CD8-positive, alpha-beta memory T cell (primary cell): ENCODE measurements around the gene C12orf75. TPM values are rescaled to one million over a fixed set of nuclear protein-coding genes. Genes with fewer than 3 reads are reported as not detected.

Experiments
- CTCF ChIA-PET: fragments of 350-600 bp; sonication (Branson Sonifier 250); formaldehyde crosslinking; loops from one replicate; lab custom pipeline; 2021; ENCODE audit warnings: antibody characterized with exemption; lab: Charles Lee
- POLR2A ChIA-PET: fragments of 350-600 bp; sonication (Branson Sonifier 250); formaldehyde crosslinking; loops from one replicate; lab custom pipeline; 2021; ENCODE audit warnings: antibody characterized with exemption; lab: Charles Lee
- DNase-seq, 5 donors: peaks; one replicate each; pipeline versions ENCODE4 v3.0.0 to v3.0.0-alpha.2; 2020 to 2022; ENCODE audit warnings: mixed read lengths in 1 of 5
- H3K27ac ChIP-seq: one replicate; pipeline ENCODE4 v1.7.0; 2013; ENCODE audit warnings: low read depth, mild to moderate bottlenecking, low read length, moderate library complexity
- H3K27me3 ChIP-seq: 2 replicates; pipeline ENCODE4 v1.7.0; 2013; ENCODE audit warnings: low read length, mild to moderate bottlenecking; ENCODE audit not compliant: insufficient read depth, poor library complexity, severe bottlenecking
- H3K36me3 ChIP-seq: 2 replicates; pipeline ENCODE4 v1.7.0; 2013; ENCODE audit warnings: mild to moderate bottlenecking, low read length, moderate library complexity; ENCODE audit not compliant: insufficient read depth
- H3K4me1 ChIP-seq: 2 replicates; pipeline ENCODE4 v1.7.0; 2013; ENCODE audit warnings: mild to moderate bottlenecking, low read length, moderate library complexity; ENCODE audit not compliant: insufficient read depth
- H3K4me3 ChIP-seq: 2 replicates; pipeline ENCODE4 v1.7.0; 2013; ENCODE audit warnings: mild to moderate bottlenecking, low read length
- H3K9me3 ChIP-seq: 2 replicates; pipeline ENCODE4 v1.7.0; 2013; ENCODE audit warnings: mild to moderate bottlenecking, low read length
- H3K27ac Mint-ChIP-seq, 8 donors: one replicate each; pipeline ENCODE4 v1.8.0; 2020 to 2021; ENCODE audit warnings: mixed read lengths in 8 of 8, mild to moderate bottlenecking in 6 of 8, inconsistent platforms in 3 of 8, moderate library complexity in 3 of 8
- H3K27me3 Mint-ChIP-seq, 2 donors: one replicate each; pipeline ENCODE4 v1.8.0; 2020 to 2021; ENCODE audit warnings: mixed read lengths in 2 of 2, mild to moderate bottlenecking in 1 of 2, moderate library complexity in 1 of 2
- H3K36me3 Mint-ChIP-seq, 3 donors: one replicate each; pipeline ENCODE4 v1.8.0; 2020 to 2021; ENCODE audit warnings: mixed read lengths in 3 of 3, inconsistent platforms in 1 of 3, mild to moderate bottlenecking in 1 of 3
- H3K4me1 Mint-ChIP-seq, 3 donors: one replicate each; pipeline ENCODE4 v1.8.0; 2020 to 2021; ENCODE audit warnings: mixed read lengths in 3 of 3, inconsistent platforms in 1 of 3, mild to moderate bottlenecking in 1 of 3
- H3K4me3 Mint-ChIP-seq, 7 donors: one replicate each; pipeline ENCODE4 v1.8.0; 2020 to 2021; ENCODE audit warnings: mixed read lengths in 7 of 7, mild to moderate bottlenecking in 6 of 7, moderate library complexity in 4 of 7, inconsistent platforms in 2 of 7
- H3K9me3 Mint-ChIP-seq, 5 donors: one replicate each; pipeline ENCODE4 v1.8.0; 2020 to 2022; ENCODE audit warnings: mixed read lengths in 5 of 5, mild to moderate bottlenecking in 3 of 5, moderate library complexity in 2 of 5, inconsistent platforms in 1 of 5
- polyA plus RNA-seq: library from polyadenylated mRNA; unstranded; fragments of 300-500 nt; fragmentation: Illumina TruSeq; gene quantifications from one replicate; pipeline ENCODE4 v1.2.3, GENCODE V29; 2021
- total RNA-seq, 2 experiments: library from RNA; stranded (reverse); gene quantifications; one replicate each; pipeline ENCODE4 v1.2.3, GENCODE V29; 2021

C12orf75 gene
- 10 to 100 TPM; 52.9 to 62.8 TPM for total RNA-seq
- polyA plus RNA-seq: 181 TPM

- H3K9me3 ChIP-seq: no peaks in the 10 kb centered on the region
- no peaks in the 10 kb centered on the region for H3K27me3 Mint-ChIP-seq
- ChIA-PET CTCF (interaction anchor here (0.6 to 4.4 kb wide), 4 partner anchors 11 to 1013 kb away, joined by 3 to 28 read pairs (median 5); no protein-coding TSS in a partner anchor), POLR2A (interaction anchor here (0.6 to 1.4 kb wide), 6 partner anchors 11 to 98 kb away, joined by 3 to 6 read pairs (median 3); partner anchors contain the start of gene APPL2)
- H3K36me3 ChIP-seq: no peaks in the 10 kb centered on the region
- peak; percentile 80 to 93 (median 87) for DNase-seq
- peak within 1 kb of the TSS; percentile 83 to 93 (median 91) for H3K4me3 Mint-ChIP-seq
- peak within 1 kb of the TSS; percentile 88 to 98 (median 95) for H3K27ac Mint-ChIP-seq
- peaks cover 47% of the 10 kb centered on the region for H3K4me1 ChIP-seq
- no peaks in the 10 kb centered on the region for H3K9me3 Mint-ChIP-seq
- H3K27me3 ChIP-seq: no peaks in the 10 kb centered on the region
- peak within 1 kb of the TSS; percentile 62 for H3K27ac ChIP-seq
- H3K4me3 ChIP-seq: peak within 1 kb of the TSS; percentile 34
- peaks cover 74 to 89% (median 88%) of the 10 kb centered on the region in 3 donors for H3K4me1 Mint-ChIP-seq
- peaks cover 0 to 6% (median 0%) of the 10 kb centered on the region in 3 donors for H3K36me3 Mint-ChIP-seq
Measured at GRCh38 chr12:105330283-105330930, at the start of gene C12orf75. TSS of gene C12orf75 (plus strand) at chr12:105330691. CDS start at chr12:105330892, 201 bp downstream.

GRCh38 chr12:105280966-105281693 is 49.4 kb upstream of the C12orf75 start:
- Mint-ChIP-seq H3K27ac (peak overlapping the region in 1 of 8 donors; percentile 11), H3K9me3 (no peaks in the 10 kb centered on the region), H3K36me3 (no peaks in the 10 kb centered on the region), H3K27me3 (peaks cover 6 to 8% of the 10 kb centered on the region in 2 donors), H3K4me3 (no peak overlapping the region), H3K4me1 (no peaks in the 10 kb centered on the region)
- Histone ChIP-seq H3K27ac (no peak overlapping the region), H3K36me3 (no peaks in the 10 kb centered on the region), H3K27me3 (no peaks in the 10 kb centered on the region), H3K9me3 (no peaks in the 10 kb centered on the region), H3K4me1 (no peaks in the 10 kb centered on the region), H3K4me3 (no peak overlapping the region)
- no peak for DNase-seq
- ChIA-PET CTCF (no interaction called here), POLR2A (no interaction called here)

GRCh38 chr12:105281694-105282049 is 48.8 kb upstream of the C12orf75 start:
- Histone ChIP-seq H3K27ac (no peak overlapping the region), H3K9me3 (no peaks in the 10 kb centered on the region), H3K36me3 (no peaks in the 10 kb centered on the region), H3K4me1 (no peaks in the 10 kb centered on the region), H3K4me3 (no peak overlapping the region), H3K27me3 (no peaks in the 10 kb centered on the region)
- Mint-ChIP-seq H3K36me3 (no peaks in the 10 kb centered on the region), H3K4me3 (no peak overlapping the region), H3K9me3 (no peaks in the 10 kb centered on the region), H3K4me1 (no peaks in the 10 kb centered on the region), H3K27me3 (peaks cover 8% of the 10 kb centered on the region in 2 donors), H3K27ac (no peak overlapping the region)
- DNase-seq: no peak
- CTCF ChIA-PET: no interaction called here
- POLR2A ChIA-PET: no interaction called here

GRCh38 chr12:105285378-105285777 is 45.1 kb upstream of the C12orf75 start:
- CTCF ChIA-PET: no interaction called here

GRCh38 chr12:105287408-105287807 is 43.1 kb upstream of the C12orf75 start:
- no peak for DNase-seq
- no peaks in the 10 kb centered on the region for H3K36me3 ChIP-seq
- Mint-ChIP-seq H3K4me3 (no peak overlapping the region), H3K27me3 (peaks cover 8 to 9% of the 10 kb centered on the region in 2 donors), H3K36me3 (no peaks in the 10 kb centered on the region), H3K27ac (no peak overlapping the region), H3K9me3 (no peaks in the 10 kb centered on the region), H3K4me1 (no peaks in the 10 kb centered on the region)
- H3K4me1 ChIP-seq: no peaks in the 10 kb centered on the region
- H3K27ac ChIP-seq: no peak overlapping the region
- H3K27me3 ChIP-seq: no peaks in the 10 kb centered on the region
- H3K4me3 ChIP-seq: no peak overlapping the region
- no peaks in the 10 kb centered on the region for H3K9me3 ChIP-seq
- CTCF ChIA-PET: interaction anchor here (0.6 to 0.9 kb wide), 2 partner anchors 84 to 96 kb away, joined by 3 read pairs; no protein-coding TSS in a partner anchor
- POLR2A ChIA-PET: no interaction called here

More at GRCh38 chr12:105285378-105285777, 45.1 kb upstream of the C12orf75 start:
- no peaks in the 10 kb centered on the region for H3K9me3 Mint-ChIP-seq
- POLR2A ChIA-PET: no interaction called here
- Histone ChIP-seq H3K4me3 (no peak overlapping the region), H3K27ac (no peak overlapping the region), H3K36me3 (no peaks in the 10 kb centered on the region), H3K27me3 (no peaks in the 10 kb centered on the region), H3K4me1 (no peaks in the 10 kb centered on the region), H3K9me3 (no peaks in the 10 kb centered on the region)
- H3K4me1 Mint-ChIP-seq: no peaks in the 10 kb centered on the region
- no peak overlapping the region for H3K4me3 Mint-ChIP-seq
- H3K36me3 Mint-ChIP-seq: no peaks in the 10 kb centered on the region
- DNase-seq: no peak
- H3K27ac Mint-ChIP-seq: no peak overlapping the region
- H3K27me3 Mint-ChIP-seq: peaks cover 8 to 9% of the 10 kb centered on the region in 2 donors

- Mint-ChIP-seq H3K27ac (no peak overlapping the region), H3K36me3 (no peaks in the 10 kb centered on the region), H3K4me3 (no peak overlapping the region), H3K9me3 (no peaks in the 10 kb centered on the region), H3K4me1 (no peaks in the 10 kb centered on the region), H3K27me3 (peaks cover 4 to 8% of the 10 kb centered on the region in 2 donors)
- no peak for DNase-seq
- Histone ChIP-seq H3K27ac (no peak overlapping the region), H3K36me3 (no peaks in the 10 kb centered on the region), H3K4me1 (no peaks in the 10 kb centered on the region), H3K27me3 (no peaks in the 10 kb centered on the region), H3K9me3 (no peaks in the 10 kb centered on the region), H3K4me3 (no peak overlapping the region)
- CTCF ChIA-PET: interaction anchor here (0.9 kb wide), 1 partner anchor 95 kb away, joined by 3 read pairs; no protein-coding TSS in a partner anchor
- POLR2A ChIA-PET: no interaction called here
Measured at GRCh38 chr12:105288311-105288996, 42.0 kb upstream of the C12orf75 start.

- H3K4me1 Mint-ChIP-seq: no peaks in the 10 kb centered on the region
Measured at GRCh38 chr12:105289114-105289904, 41.2 kb upstream of the C12orf75 start.

More at GRCh38 chr12:105289114-105289904, 41.2 kb upstream of the C12orf75 start:
- ChIA-PET CTCF (no interaction called here), POLR2A (no interaction called here)
- Histone ChIP-seq H3K27ac (no peak overlapping the region), H3K36me3 (no peaks in the 10 kb centered on the region), H3K4me1 (no peaks in the 10 kb centered on the region), H3K9me3 (no peaks in the 10 kb centered on the region), H3K27me3 (no peaks in the 10 kb centered on the region), H3K4me3 (no peak overlapping the region)
- Mint-ChIP-seq H3K4me3 (no peak overlapping the region), H3K36me3 (no peaks in the 10 kb centered on the region), H3K9me3 (no peaks in the 10 kb centered on the region), H3K27ac (no peak overlapping the region), H3K27me3 (peaks cover 5 to 8% of the 10 kb centered on the region in 2 donors)
- no peak for DNase-seq
